Prostate gland (tissue), 2 donors: Measurements from ENCODE around the gene STK38. TPM values are rescaled to one million over a fixed set of nuclear protein-coding genes. Genes with fewer than 3 reads are reported as not detected.
"Not testable (repeated sequence)": the region's sequence is repeated elsewhere in the genome, so short reads cannot be mapped to it uniquely, and the experiment has no call there.

ENCODE experiments used
- DNase-seq: peaks from one replicate; pipeline ENCODE4 v3.0.0-alpha.2; 2019; ENCODE audit warnings: low spot score
- H3K27ac ChIP-seq, 2 donors: fragments of 200-600 bp; sonication (generic); 2 replicates each; pipeline ENCODE4 v1.5.1; 2017 to 2019
- H3K27me3 ChIP-seq: fragments of 200-600 bp; sonication (generic); replicated peaks from 2 replicates; pipeline ENCODE4 v1.5.1; 2019; ENCODE audit not compliant: insufficient read depth
- H3K36me3 ChIP-seq, 2 donors: fragments of 200-600 bp; sonication (generic); 1 replicate in 1 of 2; 2 replicates in 1 of 2; pipeline versions ENCODE4 v1.5.1 to v1.8.1; 2017 to 2019
- H3K4me1 ChIP-seq: fragments of 200-600 bp; sonication (generic); replicated peaks from 2 replicates; pipeline ENCODE4 v1.5.1; 2019
- H3K4me3 ChIP-seq, 2 donors: fragments of 200-600 bp; sonication (generic); 2 replicates each; pipeline ENCODE4 v1.5.1; 2017 to 2019
- H3K9me3 ChIP-seq: fragments of 200-600 bp; sonication (generic); 2 replicates; pipeline ENCODE4 v1.5.1; 2017
- POLR2A ChIP-seq: fragments of 450-650 bp; IDR thresholded peaks from one replicate; pipeline ENCODE4 v1.6.1; 2016; ENCODE audit warnings: antibody characterized with exemption, mild to moderate bottlenecking
- POLR2AphosphoS5 ChIP-seq: sonication (generic); formaldehyde crosslinking; IDR thresholded peaks from one replicate; pipeline ENCODE4 v1.6.1; 2017; ENCODE audit warnings: antibody characterized with exemption
- WGBS: methylation state at CpG from one replicate; pipeline ENCODE4 v1.1.5; 2018; 5-methylcytosine and 5-hydroxymethylcytosine counted together
- intact Hi-C: fragments of 100-400 bp; cut with DNase I; formaldehyde crosslinking; loops from one replicate; pipeline ENCODE4 v1.14.2; 2022
- total RNA-seq, 2 donors: library from RNA; depleted of rRNA; stranded (reverse); fragments of >200 nt; gene quantifications; one replicate each; pipeline ENCODE4 v1.1.0, GENCODE V29; 2016
- TF ChIP-seq, protein P1 (sequence below), 4 experiments: fragments of 200-600 bp in 2 of 4; fragments of 450-650 bp in 2 of 4; sonication (generic) in 2 of 4; IDR thresholded peaks; 1 replicate in 3 of 4; 2 replicates in 1 of 4; pipeline ENCODE4 v1.5.1; 2016 to 2019; ENCODE audit warnings: antibody characterized with exemption in 4 of 4, mild to moderate bottlenecking in 2 of 4, moderate library complexity in 2 of 4

Gene STK38
- total RNA-seq, 2 donors from 2014 or later, result 16.5 to 17.7 TPM

DNA sequence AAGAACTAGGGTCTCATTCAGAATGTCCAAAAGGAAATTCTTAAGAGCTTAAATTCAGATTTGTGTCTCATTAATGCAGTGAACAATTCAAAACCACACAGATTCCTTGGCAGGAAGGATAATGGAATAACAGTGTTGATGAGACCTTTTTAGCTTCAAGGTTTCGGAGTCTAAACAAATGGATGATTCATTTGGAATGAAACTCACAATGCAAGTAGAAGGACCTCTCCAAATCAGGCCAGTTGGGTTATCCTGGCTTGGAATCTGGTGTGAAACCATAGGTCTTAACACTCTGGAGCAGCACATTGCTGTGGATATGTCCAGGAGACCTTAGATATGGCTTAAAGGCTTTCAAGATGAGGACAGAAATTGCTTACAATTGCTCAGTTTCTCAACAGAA lies 59.6 kb downstream of the STK38 start:
- 85% methylated on average over 1 of the region's 1 CpG for WGBS
- TF ChIP-seq, protein P1, sequence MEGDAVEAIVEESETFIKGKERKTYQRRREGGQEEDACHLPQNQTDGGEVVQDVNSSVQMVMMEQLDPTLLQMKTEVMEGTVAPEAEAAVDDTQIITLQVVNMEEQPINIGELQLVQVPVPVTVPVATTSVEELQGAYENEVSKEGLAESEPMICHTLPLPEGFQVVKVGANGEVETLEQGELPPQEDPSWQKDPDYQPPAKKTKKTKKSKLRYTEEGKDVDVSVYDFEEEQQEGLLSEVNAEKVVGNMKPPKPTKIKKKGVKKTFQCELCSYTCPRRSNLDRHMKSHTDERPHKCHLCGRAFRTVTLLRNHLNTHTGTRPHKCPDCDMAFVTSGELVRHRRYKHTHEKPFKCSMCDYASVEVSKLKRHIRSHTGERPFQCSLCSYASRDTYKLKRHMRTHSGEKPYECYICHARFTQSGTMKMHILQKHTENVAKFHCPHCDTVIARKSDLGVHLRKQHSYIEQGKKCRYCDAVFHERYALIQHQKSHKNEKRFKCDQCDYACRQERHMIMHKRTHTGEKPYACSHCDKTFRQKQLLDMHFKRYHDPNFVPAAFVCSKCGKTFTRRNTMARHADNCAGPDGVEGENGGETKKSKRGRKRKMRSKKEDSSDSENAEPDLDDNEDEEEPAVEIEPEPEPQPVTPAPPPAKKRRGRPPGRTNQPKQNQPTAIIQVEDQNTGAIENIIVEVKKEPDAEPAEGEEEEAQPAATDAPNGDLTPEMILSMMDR (IDR thresholded peaks at IDR 0.05), result no peak
- TF ChIP-seq POLR2A (no peak), POLR2AphosphoS5 (no peak)
- Histone ChIP-seq H3K27me3 (no peaks in the 10 kb centered on the region), H3K4me3 (no peak overlapping the region), H3K27ac (no peak overlapping the region), H3K4me1 (no peaks in the 10 kb centered on the region), H3K36me3 (no peaks in the 10 kb centered on the region), H3K9me3 (no peaks in the 10 kb centered on the region)
- intact Hi-C loops, result no loop called here
- no peak for DNase-seq

DNA sequence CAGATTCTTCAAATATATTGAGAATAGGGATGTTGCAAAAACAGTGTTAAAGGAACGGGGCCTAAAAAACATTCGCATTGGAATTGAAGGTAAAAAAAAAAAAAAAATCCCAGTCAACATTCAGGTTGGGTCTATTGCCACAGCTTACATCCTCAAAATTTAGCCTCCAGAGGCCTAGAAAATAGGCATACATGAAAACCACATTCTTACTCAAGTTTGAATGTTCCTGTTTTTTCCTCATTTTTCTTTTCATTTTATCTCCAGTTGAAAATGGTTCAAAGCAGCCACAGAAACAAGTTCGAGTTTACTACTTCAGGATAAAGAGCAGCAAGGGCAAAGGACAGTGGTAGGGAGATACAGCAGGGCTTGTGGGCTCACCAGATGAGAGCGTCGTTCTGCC lies 62.5 kb downstream of the STK38 start:
- WGBS, result 91% methylated on average over 5 of the region's 5 CpGs
- TF ChIP-seq POLR2AphosphoS5 (no peak), POLR2A (no peak)
- TF ChIP-seq, protein P1 (IDR thresholded peaks at IDR 0.05), result no peak
- intact Hi-C loops, result no loop called here

GRCh38 chr6:36483326-36483725 lies 64.0 kb downstream of the STK38 start:
- H3K36me3 ChIP-seq, H3K4me3 ChIP-seq, H3K4me1 ChIP-seq, H3K27ac ChIP-seq, H3K27me3 ChIP-seq, intact Hi-C loops, DNase-seq, H3K9me3 ChIP-seq: not testable (repeated sequence)
- WGBS, result 95% methylated on average over 5 of the region's 5 CpGs

More for the DNA sequence above, 62.5 kb downstream of the STK38 start:
- H3K27ac ChIP-seq, result no peak overlapping the region
- no peaks in the 10 kb centered on the region for H3K9me3 ChIP-seq
- no peak for DNase-seq
- H3K27me3 ChIP-seq, result no peaks in the 10 kb centered on the region
- no peaks in the 10 kb centered on the region for H3K36me3 ChIP-seq
- H3K4me3 ChIP-seq, result no peak overlapping the region
- H3K4me1 ChIP-seq, result no peaks in the 10 kb centered on the region

- H3K27me3 ChIP-seq, result no peaks in the 10 kb centered on the region
- no peaks in the 10 kb centered on the region for H3K36me3 ChIP-seq
- H3K27ac ChIP-seq, result no peak overlapping the region
- WGBS, result 73% methylated on average over 1 of the region's 1 CpG
- intact Hi-C loops, result no loop called here
- H3K4me1 ChIP-seq, result no peaks in the 10 kb centered on the region
- TF ChIP-seq, protein P1 (IDR thresholded peaks at IDR 0.05), result no peak
- TF ChIP-seq POLR2AphosphoS5 (no peak), POLR2A (no peak)
- no peak overlapping the region for H3K4me3 ChIP-seq
- H3K9me3 ChIP-seq, result no peaks in the 10 kb centered on the region
- DNase-seq, result no peak
These were observed 68.0 kb downstream of the STK38 start for GRCh38 chr6:36479256-36479655.

- TF ChIP-seq, protein P1 (IDR thresholded peaks at IDR 0.05), result no peak
- TF ChIP-seq POLR2AphosphoS5 (no peak), POLR2A (no peak)
- H3K27ac ChIP-seq, result no peak overlapping the region
- H3K27me3 ChIP-seq, result no peaks in the 10 kb centered on the region
- WGBS, result 95% methylated on average over 2 of the region's 2 CpGs
- intact Hi-C loops, result no loop called here
- no peaks in the 10 kb centered on the region for H3K9me3 ChIP-seq
- H3K4me1 ChIP-seq, result no peaks in the 10 kb centered on the region
- H3K4me3 ChIP-seq, result no peak overlapping the region
- no peaks in the 10 kb centered on the region for H3K36me3 ChIP-seq
- DNase-seq, result no peak
These were observed 69.2 kb downstream of the STK38 start for GRCh38 chr6:36478051-36478526.
